GM23248 (cell line): Measurements from ENCODE around the gene RMI2. TPM values are rescaled to one million over a fixed set of nuclear protein-coding genes. Genes with fewer than 3 reads are reported as not detected.

Experiments used
- DNase-seq: peaks from one replicate; pipeline ENCODE4 v3.0.0-alpha.2; 2015
- H2AFZ ChIP-seq: fragments of 200-600 bp; sonication (generic); 2 replicates; pipeline ENCODE4 v1.6.1; 2016; ENCODE audit warnings: antibody characterized with exemption
- H3F3A ChIP-seq: fragments of 200-600 bp; sonication (generic); 2 replicates; pipeline ENCODE4 v1.6.1; 2016; ENCODE audit warnings: mild to moderate bottlenecking, antibody characterized with exemption, mixed run types; ENCODE audit not compliant: insufficient read depth
- H3K27ac ChIP-seq: fragments of 200-600 bp; sonication (generic); 2 replicates; pipeline ENCODE4 v1.5.1; 2016; ENCODE audit warnings: mild to moderate bottlenecking
- H3K27me3 ChIP-seq: fragments of 200-600 bp; sonication (generic); replicated peaks from 2 replicates; pipeline ENCODE4 v1.6.1; 2016; ENCODE audit warnings: mild to moderate bottlenecking; ENCODE audit not compliant: insufficient read depth
- H3K36me3 ChIP-seq: fragments of 200-600 bp; sonication (generic); 2 replicates; pipeline ENCODE4 v1.6.1; 2016; ENCODE audit warnings: low read depth, mild to moderate bottlenecking
- H3K4me1 ChIP-seq: fragments of 200-600 bp; sonication (generic); 2 replicates; pipeline ENCODE4 v1.6.1; 2016; ENCODE audit warnings: mild to moderate bottlenecking; ENCODE audit not compliant: insufficient read depth
- H3K4me2 ChIP-seq: fragments of 200-600 bp; sonication (generic); one replicate; pipeline ENCODE4 v1.6.1; 2016; ENCODE audit warnings: mild to moderate bottlenecking; ENCODE audit not compliant: unreplicated experiment
- H3K4me3 ChIP-seq: fragments of 200-600 bp; sonication (generic); 2 replicates; pipeline ENCODE4 v1.5.1; 2016; ENCODE audit warnings: mild to moderate bottlenecking
- H3K79me2 ChIP-seq: fragments of 200-600 bp; sonication (generic); 2 replicates; pipeline ENCODE4 v1.6.1; 2016; ENCODE audit warnings: mild to moderate bottlenecking; ENCODE audit not compliant: insufficient read depth
- H3K9ac ChIP-seq: fragments of 200-600 bp; sonication (generic); 2 replicates; pipeline ENCODE4 v1.6.1; 2016; ENCODE audit warnings: mild to moderate bottlenecking
- H3K9me2 ChIP-seq: fragments of 200-600 bp; sonication (generic); 2 replicates; pipeline ENCODE4 v1.6.1; 2016; ENCODE audit warnings: mixed run types, mild to moderate bottlenecking, moderate library complexity; ENCODE audit not compliant: insufficient read depth
- H3K9me3 ChIP-seq: fragments of 200-600 bp; sonication (generic); one replicate; pipeline ENCODE4 v1.6.1; 2017; ENCODE audit warnings: low read depth
- H4K20me1 ChIP-seq: fragments of 200-600 bp; sonication (generic); 2 replicates; pipeline ENCODE4 v1.6.0; 2016; ENCODE audit not compliant: insufficient read depth
- EZH2 ChIP-seq: fragments of 200-600 bp; sonication (generic); IDR thresholded peaks from 2 replicates; pipeline ENCODE4 v1.6.1; 2018; ENCODE audit warnings: antibody characterized with exemption, mild to moderate bottlenecking; ENCODE audit not compliant: insufficient read depth, poor library complexity, severe bottlenecking
- EZH2phosphoT487 ChIP-seq: fragments of 200-600 bp; sonication (generic); IDR thresholded peaks from 2 replicates; pipeline ENCODE4 v1.6.1; 2018; ENCODE audit warnings: antibody characterized with exemption, moderate library complexity, mild to moderate bottlenecking, low read depth; ENCODE audit not compliant: insufficient read depth
- WGBS, 2 experiments: methylation state at CpG; one replicate each; pipeline ENCODE4 v1.1.6; 2015 to 2017; ENCODE audit warnings: low lambda C conversion rate in 2 of 2, low coverage in 1 of 2; ENCODE audit errors: missing lambda C conversion rate in 2 of 2; 5-methylcytosine and 5-hydroxymethylcytosine counted together
- in situ Hi-C: fragments of 300-500 bp; cut with MboI; formaldehyde crosslinking; loops from 2 replicates; pipeline ENCODE4 v1.15.0; 2020
- polyA plus RNA-seq: library from polyadenylated mRNA; unstranded; fragments of >200 nt; fragmentation: Nextera tagmentation; extraction: Ambion mirVana; gene quantifications from 2 replicates; pipeline ENCODE4 v1.2.1, GENCODE V29; 2016
- total RNA-seq: library from RNA; depleted of rRNA; stranded (reverse); fragments of >200 nt; shearing (Covaris generic); gene quantifications from 2 replicates; pipeline ENCODE4 v1.2.3, GENCODE V29; 2014

RMI2 gene
- total and polyA plus RNA-seq, 2 experiments from 2014 or later = 8.5 to 11.9 TPM

- no peak for TF ChIP-seq EZH2
- Histone ChIP-seq H3F3A (peaks cover 50% of the 10 kb centered on the region), H3K36me3 (no peaks in the 10 kb centered on the region), H3K9me2 (no peaks in the 10 kb centered on the region), H4K20me1 (no peaks in the 10 kb centered on the region), H3K79me2 (peaks cover 3% of the 10 kb centered on the region; the same call in 1 of the 2 replicates), H3K27me3 (no peaks in the 10 kb centered on the region), H3K9me3 (no peaks in the 10 kb centered on the region), H3K27ac (no peak overlapping the region), H3K9ac (no peak overlapping the region), H3K4me3 (no peak overlapping the region), H2AFZ (no peak overlapping the region), H3K4me1 (peaks cover 49% of the 10 kb centered on the region), H3K4me2 (no peak overlapping the region)
- DNase-seq = no peak
- in situ Hi-C loops = no loop called here
- WGBS, 2 experiments = 95 to 96% methylated on average over 5 of the region's 5 CpGs
Measured at GRCh38 chr16:11354407-11354732, 9.1 kb downstream of the RMI2 start.

GRCh38 chr16:11354733-11355574, 9.7 kb downstream of the RMI2 start:
- H3K4me3 ChIP-seq = no peak overlapping the region
- no peak for TF ChIP-seq EZH2phosphoT487
- no peak for TF ChIP-seq EZH2
- H3K79me2 ChIP-seq = peaks cover 3% of the 10 kb centered on the region; the same call in 1 of the 2 replicates
- no peak overlapping the region for H3K9ac ChIP-seq
- no peaks in the 10 kb centered on the region for H4K20me1 ChIP-seq
- no peak overlapping the region for H3K27ac ChIP-seq
- no peak for DNase-seq
- H3K4me1 ChIP-seq = peaks cover 49% of the 10 kb centered on the region
- WGBS, 2 experiments = 92% methylated on average over 11 of the region's 11 CpGs
- no peak overlapping the region for H2AFZ ChIP-seq
- no peaks in the 10 kb centered on the region for H3K9me2 ChIP-seq
- H3F3A ChIP-seq = peaks cover 50% of the 10 kb centered on the region
- in situ Hi-C loops = no loop called here
- H3K9me3 ChIP-seq = no peaks in the 10 kb centered on the region
- H3K27me3 ChIP-seq = no peaks in the 10 kb centered on the region
- no peaks in the 10 kb centered on the region for H3K36me3 ChIP-seq
- no peak overlapping the region for H3K4me2 ChIP-seq

- Histone ChIP-seq H3K9ac (no peak overlapping the region), H3K27me3 (no peaks in the 10 kb centered on the region), H3F3A (peaks cover 48% of the 10 kb centered on the region), H3K36me3 (no peaks in the 10 kb centered on the region), H2AFZ (no peak overlapping the region), H3K4me3 (no peak overlapping the region), H3K79me2 (peaks cover 3% of the 10 kb centered on the region; the same call in 1 of the 2 replicates), H4K20me1 (no peaks in the 10 kb centered on the region), H3K4me2 (no peak overlapping the region), H3K27ac (no peak overlapping the region), H3K9me3 (no peaks in the 10 kb centered on the region), H3K9me2 (no peaks in the 10 kb centered on the region), H3K4me1 (peaks cover 49% of the 10 kb centered on the region)
- no peak for DNase-seq
- TF ChIP-seq EZH2phosphoT487 (no peak), EZH2 (no peak)
- in situ Hi-C loops = no loop called here
- WGBS, 2 experiments = 57 to 62% methylated on average over 8 of the region's 8 CpGs
Measured at GRCh38 chr16:11355862-11356261, 10.6 kb downstream of the RMI2 start.

GRCh38 chr16:11356573-11357331, 11.5 kb downstream of the RMI2 start:
- no peaks in the 10 kb centered on the region for H3K9me3 ChIP-seq
- H4K20me1 ChIP-seq = no peaks in the 10 kb centered on the region
- no peak for TF ChIP-seq EZH2
- no peak for TF ChIP-seq EZH2phosphoT487
- peak; percentile 77 for DNase-seq
- no peaks in the 10 kb centered on the region for H3K9me2 ChIP-seq
- in situ Hi-C loops = no loop called here
- peaks cover 47% of the 10 kb centered on the region for H3F3A ChIP-seq
- no peak overlapping the region for H2AFZ ChIP-seq
- peaks cover 50% of the 10 kb centered on the region for H3K4me1 ChIP-seq
- WGBS, 2 experiments = 75% methylated on average over 15 of the region's 15 CpGs
- H3K36me3 ChIP-seq = no peaks in the 10 kb centered on the region
- no peak overlapping the region for H3K4me3 ChIP-seq
- H3K79me2 ChIP-seq = peaks cover 3% of the 10 kb centered on the region; the same call in 1 of the 2 replicates
- no peaks in the 10 kb centered on the region for H3K27me3 ChIP-seq
- H3K27ac ChIP-seq = peak overlapping the region; percentile 65
- H3K4me2 ChIP-seq = peak overlapping the region; percentile 59
- H3K9ac ChIP-seq = peak overlapping the region; percentile 44
